Hepatic stellate cell (primary cell): ENCODE results near the gene KCNK7.
"Not testable (repeated sequence)": the region's sequence is repeated elsewhere in the genome, so short reads cannot be mapped to it uniquely, and the experiment has no call there.

Source experiments
- DNase-seq: peaks from one replicate; pipeline ENCODE4 v3.0.0; 2011; ENCODE audit warnings: low spot score

Gene KCNK7

GRCh38 chr11:65595543-65596281 lies at the start of gene KCNK7:
Gene KCNK7, minus strand, starts transcription at chr11:65595800. Its CDS starts 28 bp downstream, at chr11:65595772.
- DNase-seq = no peak

- no peak for DNase-seq
Observed at GRCh38 chr11:65644837-65645236, 49.2 kb upstream of the KCNK7 start.

GRCh38 chr11:65643971-65644370 lies 48.4 kb upstream of the KCNK7 start:
- no peak for DNase-seq

GRCh38 chr11:65642014-65642671 lies 46.5 kb upstream of the KCNK7 start:
- DNase-seq = no peak

- no peak for DNase-seq
Observed at GRCh38 chr11:65641297-65642013, 45.9 kb upstream of the KCNK7 start.

GRCh38 chr11:65640483-65641296 lies 45.1 kb upstream of the KCNK7 start:
- DNase-seq = no peak

- no peak for DNase-seq
Observed at GRCh38 chr11:65639623-65640482, 44.3 kb upstream of the KCNK7 start.

GRCh38 chr11:65639228-65639597 lies 43.6 kb upstream of the KCNK7 start:
- DNase-seq = not testable (repeated sequence)

GRCh38 chr11:65637794-65638419 lies 42.3 kb upstream of the KCNK7 start, which contains the start of gene SIPA1:
Gene SIPA1, plus strand, starts transcription at chr11:65638101. Its CDS starts 2,821 bp downstream, at chr11:65640922.
- DNase-seq = peak; percentile 91

GRCh38 chr11:65637032-65637557 lies 41.5 kb upstream of the KCNK7 start:
- no peak for DNase-seq

- DNase-seq = no peak
Observed at GRCh38 chr11:65636108-65637031, 40.8 kb upstream of the KCNK7 start.

GRCh38 chr11:65634905-65635731 lies 39.5 kb upstream of the KCNK7 start:
- no peak for DNase-seq

GRCh38 chr11:65634440-65634839 lies 38.8 kb upstream of the KCNK7 start:
- no peak for DNase-seq

- DNase-seq = no peak
Observed at GRCh38 chr11:65634109-65634436, 38.5 kb upstream of the KCNK7 start.

GRCh38 chr11:65633390-65634108 lies 37.9 kb upstream of the KCNK7 start:
- no peak for DNase-seq

GRCh38 chr11:65630215-65630614 lies 34.6 kb upstream of the KCNK7 start:
- DNase-seq = no peak

GRCh38 chr11:65629579-65629978 lies 34.0 kb upstream of the KCNK7 start:
- DNase-seq = no peak

- DNase-seq = no peak
Observed at GRCh38 chr11:65627202-65627601, 31.6 kb upstream of the KCNK7 start.
